Mesendoderm (in vitro differentiated cells): ENCODE measurements around the gene CDK16.

Source experiments
- DNase-seq: peaks from one replicate; pipeline ENCODE4 v3.0.0; 2013
- H2AK5ac ChIP-seq: 2 replicates; pipeline ENCODE4 v1.6.1; 2013; ENCODE audit warnings: low read length, inconsistent platforms
- H2BK120ac ChIP-seq: 2 replicates; pipeline ENCODE4 v1.6.1; 2013; ENCODE audit warnings: low read depth, mild to moderate bottlenecking, low read length, moderate library complexity, mixed read lengths
- H2BK15ac ChIP-seq: replicated peaks from 2 replicates; pipeline ENCODE4 v1.6.1; 2013; ENCODE audit warnings: low read depth, mild to moderate bottlenecking, moderate library complexity
- H2BK5ac ChIP-seq: 2 replicates; pipeline ENCODE4 v1.6.1; 2013; ENCODE audit warnings: low read length, inconsistent platforms
- H3K18ac ChIP-seq: 2 replicates; pipeline ENCODE4 v1.6.1; 2013; ENCODE audit warnings: mild to moderate bottlenecking, low read length, mixed read lengths
- H3K23ac ChIP-seq: one replicate; pipeline ENCODE4 v1.6.1; 2013; ENCODE audit warnings: low read length
- H3K27ac ChIP-seq: 2 replicates; pipeline ENCODE4 v1.5.1; 2013; ENCODE audit warnings: low read depth, mild to moderate bottlenecking, inconsistent platforms, low read length, moderate library complexity
- H3K27me3 ChIP-seq: 2 replicates; pipeline ENCODE4 v1.6.1; 2013; ENCODE audit warnings: low read length, control low read depth, mild to moderate bottlenecking, inconsistent platforms; ENCODE audit not compliant: insufficient read depth, poor library complexity
- H3K36me3 ChIP-seq: 2 replicates; pipeline ENCODE4 v1.6.1; 2013; ENCODE audit warnings: low read length, inconsistent platforms; ENCODE audit not compliant: control insufficient read depth, insufficient read depth
- H3K4ac ChIP-seq: one replicate; pipeline ENCODE4 v1.6.1; 2013; ENCODE audit warnings: low read depth, mild to moderate bottlenecking, low read length, moderate library complexity
- H3K4me1 ChIP-seq: 2 replicates; pipeline ENCODE4 v1.6.1; 2013; ENCODE audit warnings: low read depth, low read length, inconsistent platforms; ENCODE audit not compliant: control insufficient read depth
- H3K4me2 ChIP-seq: 2 replicates; pipeline ENCODE4 v1.6.1; 2013; ENCODE audit warnings: low read length
- H3K4me3 ChIP-seq: 2 replicates; pipeline ENCODE4 v1.5.1; 2013; ENCODE audit warnings: mild to moderate bottlenecking, low read length
- H3K56ac ChIP-seq: one replicate; pipeline ENCODE4 v1.6.1; 2013; ENCODE audit warnings: low read length
- H3K79me1 ChIP-seq: 2 replicates; pipeline ENCODE4 v1.6.1; 2013; ENCODE audit warnings: low read length, inconsistent platforms
- H3K79me2 ChIP-seq: 2 replicates; pipeline ENCODE4 v1.6.1; 2013; ENCODE audit warnings: mild to moderate bottlenecking, low read length; ENCODE audit not compliant: control insufficient read depth, insufficient read depth
- H3K9ac ChIP-seq: 2 replicates; pipeline ENCODE4 v1.6.1; 2013; ENCODE audit warnings: low read length, inconsistent platforms
- H4K5ac ChIP-seq: one replicate; pipeline ENCODE4 v1.6.1; 2013; ENCODE audit warnings: low read length
- H4K8ac ChIP-seq: one replicate; pipeline ENCODE4 v1.6.1; 2013; ENCODE audit warnings: low read depth, mild to moderate bottlenecking, control low read depth, low read length, moderate library complexity
- WGBS: extraction: QIAGEN DNeasy Blood & Tissue Kit; methylation state at CpG from one replicate; pipeline ENCODE4 v1.1.7; 2013; ENCODE audit warnings: low lambda C conversion rate, missing lambda C conversion rate; ENCODE audit not compliant: insufficient coverage; ENCODE audit errors: extremely low coverage; 5-methylcytosine and 5-hydroxymethylcytosine counted together

CDK16 gene

DNA sequence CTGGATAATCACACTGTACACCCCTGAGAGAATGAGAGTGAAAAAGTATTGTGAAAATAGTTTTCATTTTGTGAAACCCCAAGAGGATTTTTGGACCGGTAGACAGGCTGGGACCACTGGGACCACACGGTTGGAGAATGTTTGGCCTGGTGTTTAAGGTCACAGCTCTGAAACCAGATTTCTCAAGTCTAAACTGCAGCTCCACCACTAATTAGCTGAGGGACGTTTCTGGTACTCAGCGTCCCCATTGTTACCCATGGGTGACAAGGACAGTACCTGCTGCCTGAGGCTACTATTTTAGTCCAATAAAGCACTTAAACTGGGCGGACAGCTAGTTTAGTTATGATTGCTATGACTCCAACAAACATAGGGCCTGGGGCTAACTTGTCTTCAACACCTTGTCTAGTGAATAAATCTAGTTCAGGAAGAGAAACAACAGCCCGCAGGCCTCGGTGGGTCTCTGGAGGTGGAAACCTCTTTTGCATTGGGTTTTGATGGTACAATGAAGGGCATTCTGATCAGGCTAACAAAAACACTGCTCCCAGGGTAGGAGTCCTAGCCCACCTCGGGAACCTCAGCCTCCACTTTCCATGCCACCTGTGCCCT is 13.8 kb downstream of the CDK16 start:
- no CpG with 5 or more reads among the region's 8 CpGs for WGBS
- H3K56ac ChIP-seq = peak overlapping the region; percentile 95
- no peaks in the 10 kb centered on the region for H3K79me1 ChIP-seq
- no peak overlapping the region for H2BK15ac ChIP-seq
- no peak overlapping the region for H4K5ac ChIP-seq
- no peak overlapping the region for H2BK5ac ChIP-seq
- H3K4me3 ChIP-seq = no peak overlapping the region
- no peak overlapping the region for H4K8ac ChIP-seq
- H3K4me2 ChIP-seq = no peak overlapping the region
- no peak overlapping the region for H2BK120ac ChIP-seq
- no peak overlapping the region for H3K23ac ChIP-seq
- H3K4me1 ChIP-seq = no peaks in the 10 kb centered on the region
- peak overlapping the region; percentile 93 for H3K27ac ChIP-seq
- peak overlapping the region; percentile 70 for H3K4ac ChIP-seq
- peak overlapping the region; percentile 87 for H3K9ac ChIP-seq
- no peak overlapping the region for H3K18ac ChIP-seq
- H2AK5ac ChIP-seq = no peak overlapping the region
- H3K36me3 ChIP-seq = peaks cover 2% of the 10 kb centered on the region
- DNase-seq = no peak
- H3K79me2 ChIP-seq = peaks cover 12% of the 10 kb centered on the region
- H3K27me3 ChIP-seq = no peaks in the 10 kb centered on the region

DNA sequence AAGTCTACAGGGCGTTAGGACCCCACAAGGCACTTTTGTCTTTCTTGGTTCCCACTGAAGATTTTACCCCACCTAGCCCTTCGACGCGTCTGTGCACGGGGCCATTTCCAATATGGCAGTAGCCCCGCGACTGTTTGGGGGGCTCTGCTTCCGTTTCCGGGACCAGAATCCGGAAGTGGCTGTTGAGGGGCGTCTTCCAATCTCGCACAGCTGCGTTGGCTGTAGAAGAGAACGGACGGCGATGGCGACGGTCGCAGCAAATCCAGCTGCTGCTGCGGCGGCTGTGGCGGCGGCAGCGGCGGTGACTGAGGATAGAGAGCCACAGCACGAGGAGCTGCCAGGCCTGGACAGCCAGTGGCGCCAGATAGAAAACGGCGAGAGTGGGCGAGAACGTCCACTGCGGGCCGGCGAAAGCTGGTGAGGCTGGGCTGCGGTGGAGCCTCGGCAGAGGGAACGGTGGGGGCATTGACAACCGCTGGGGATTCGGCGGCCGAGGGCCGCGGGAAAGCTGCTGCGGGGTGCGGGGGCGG is 14.4 kb downstream of the CDK16 start, which contains the start of gene USP11:
USP11 (plus strand) TSS at position 207 of the 530 bp plus-strand sequence; CDS start at position 242, 35 bp downstream.
- no peak within 1 kb of the TSS for H3K4me2 ChIP-seq
- H2BK15ac ChIP-seq = no peak within 1 kb of the TSS
- H3K27ac ChIP-seq = peak within 1 kb of the TSS; percentile 93
- no peak within 1 kb of the TSS for H2AK5ac ChIP-seq
- no peak within 1 kb of the TSS for H2BK5ac ChIP-seq
- DNase-seq = peak; percentile 57
- H3K79me2 ChIP-seq = peaks cover 12% of the 10 kb centered on the region
- peak within 1 kb of the TSS; percentile 95 for H3K56ac ChIP-seq
- no peak within 1 kb of the TSS for H3K23ac ChIP-seq
- H3K36me3 ChIP-seq = peaks cover 2% of the 10 kb centered on the region
- no CpG with 5 or more reads among the region's 46 CpGs for WGBS
- no peaks in the 10 kb centered on the region for H3K79me1 ChIP-seq
- H4K5ac ChIP-seq = no peak within 1 kb of the TSS
- H3K9ac ChIP-seq = peak within 1 kb of the TSS; percentile 87
- H3K18ac ChIP-seq = peak within 1 kb of the TSS; percentile 76
- H3K4me3 ChIP-seq = peak within 1 kb of the TSS; percentile 72
- H3K4me1 ChIP-seq = no peaks in the 10 kb centered on the region
- H3K4ac ChIP-seq = peak within 1 kb of the TSS; percentile 79
- no peaks in the 10 kb centered on the region for H3K27me3 ChIP-seq
- no peak within 1 kb of the TSS for H2BK120ac ChIP-seq
- H4K8ac ChIP-seq = no peak within 1 kb of the TSS

DNA sequence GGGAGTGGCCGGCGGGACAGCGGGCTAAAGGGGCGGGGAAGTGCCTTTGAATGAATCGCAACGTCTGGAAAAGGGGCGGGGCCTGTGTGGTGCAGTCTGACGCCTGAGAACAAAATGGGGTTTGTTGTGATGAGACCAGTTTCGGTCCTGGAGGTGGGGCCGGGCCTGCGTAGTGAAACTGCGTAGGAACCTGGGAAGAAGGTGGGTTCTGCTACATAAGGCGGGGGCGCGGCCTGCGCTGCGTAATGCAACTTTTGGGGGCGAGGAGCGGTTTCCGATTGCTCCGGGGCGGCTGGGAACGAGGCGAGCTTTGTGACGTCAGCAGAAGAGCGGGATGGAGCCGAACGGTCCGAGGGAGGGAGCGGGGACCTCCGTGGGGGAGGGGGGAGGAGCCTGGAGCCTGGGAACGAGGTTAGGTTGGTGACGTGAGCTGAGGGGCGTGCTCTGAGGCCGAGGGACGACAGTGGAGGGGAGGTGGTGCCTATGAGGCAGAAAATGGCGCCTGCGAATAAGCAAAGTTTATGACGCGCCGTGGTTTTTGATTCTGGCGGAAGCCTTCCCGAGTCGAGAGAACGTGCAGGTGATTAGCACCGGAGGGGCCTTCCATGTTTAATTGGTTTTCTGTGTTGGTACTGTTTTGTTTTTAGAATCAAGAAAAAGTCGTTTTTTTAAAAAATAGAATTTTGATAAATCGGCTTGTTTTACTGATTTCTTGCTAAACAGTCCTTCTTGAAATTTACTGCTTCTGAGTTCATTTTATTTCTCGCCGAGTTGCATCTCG is 15.0 kb downstream of the CDK16 start:
- H3K18ac ChIP-seq = peak overlapping the region; percentile 53
- H4K5ac ChIP-seq = no peak overlapping the region
- peak; percentile 95 for DNase-seq
- peak overlapping the region; percentile 72 for H3K4me3 ChIP-seq
- peak overlapping the region; percentile 93 for H3K27ac ChIP-seq
- H2BK5ac ChIP-seq = no peak overlapping the region
- no peaks in the 10 kb centered on the region for H3K4me1 ChIP-seq
- no peaks in the 10 kb centered on the region for H3K27me3 ChIP-seq
- H3K4ac ChIP-seq = peak overlapping the region; percentile 24
- no peak overlapping the region for H3K4me2 ChIP-seq
- no peak overlapping the region for H2BK120ac ChIP-seq
- WGBS = no CpG with 5 or more reads among the region's 51 CpGs
- H4K8ac ChIP-seq = no peak overlapping the region
- peak overlapping the region; percentile 53 for H3K9ac ChIP-seq
- peaks cover 12% of the 10 kb centered on the region for H3K79me2 ChIP-seq
- H2AK5ac ChIP-seq = no peak overlapping the region
- peaks cover under 1% of the 10 kb centered on the region for H3K36me3 ChIP-seq
- peak overlapping the region; percentile 85 for H3K56ac ChIP-seq
- H3K23ac ChIP-seq = no peak overlapping the region
- H2BK15ac ChIP-seq = no peak overlapping the region
- no peaks in the 10 kb centered on the region for H3K79me1 ChIP-seq

DNA sequence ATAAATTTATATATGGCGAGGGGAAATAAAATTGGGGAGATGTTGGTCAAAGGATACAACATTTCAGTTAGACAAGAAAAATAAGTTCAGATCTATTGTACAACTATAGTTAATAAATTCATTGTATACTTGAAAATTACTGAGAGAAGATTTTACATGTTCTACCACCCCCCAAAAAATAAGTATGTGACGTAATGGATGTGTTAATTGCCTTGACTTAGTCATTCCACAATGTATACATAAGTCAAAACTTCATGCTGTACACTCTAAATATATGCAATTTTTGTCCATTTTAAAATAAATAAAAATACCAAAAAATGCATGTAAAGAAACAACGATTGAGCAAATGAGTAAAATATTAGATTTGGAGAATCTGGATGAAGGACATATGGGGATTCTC is 16.1 kb downstream of the CDK16 start:
- Histone ChIP-seq H2AK5ac (no peak overlapping the region), H3K23ac (no peak overlapping the region), H3K56ac (no peak overlapping the region), H3K79me1 (peaks cover 2% of the 10 kb centered on the region), H2BK15ac (no peak overlapping the region), H3K27ac (no peak overlapping the region), H3K27me3 (no peaks in the 10 kb centered on the region), H3K79me2 (peaks cover 12% of the 10 kb centered on the region), H3K4me2 (no peak overlapping the region), H3K4ac (no peak overlapping the region), H2BK5ac (no peak overlapping the region), H3K18ac (no peak overlapping the region), H3K36me3 (no peaks in the 10 kb centered on the region), H2BK120ac (no peak overlapping the region), H3K4me1 (no peaks in the 10 kb centered on the region), H3K4me3 (no peak overlapping the region), H3K9ac (no peak overlapping the region), H4K8ac (no peak overlapping the region), H4K5ac (no peak overlapping the region)
- DNase-seq = no peak
- WGBS = no CpG with 5 or more reads among the region's 3 CpGs

DNA sequence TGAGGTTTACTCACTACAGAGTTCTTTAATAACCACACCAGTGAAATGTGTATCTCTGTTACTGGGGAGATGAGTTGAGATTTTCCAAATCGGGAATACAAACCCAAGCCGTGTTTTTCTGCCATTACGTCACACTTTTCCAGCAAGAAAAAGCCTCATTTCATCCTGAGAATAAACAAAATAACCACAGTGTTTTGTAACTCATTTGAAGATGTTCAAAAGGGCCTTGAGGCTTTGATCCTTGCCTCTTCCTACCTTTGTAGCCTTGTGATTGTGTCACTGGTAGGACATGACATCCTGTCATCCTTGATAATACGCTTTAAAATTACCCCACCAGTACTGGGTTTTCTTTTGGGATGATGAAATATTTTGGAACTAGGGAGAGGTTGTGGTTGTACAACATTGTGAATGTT is 17.2 kb downstream of the CDK16 start:
- H2BK120ac ChIP-seq = no peak overlapping the region
- peaks cover 12% of the 10 kb centered on the region for H3K79me2 ChIP-seq
- H2BK5ac ChIP-seq = no peak overlapping the region
- no peak overlapping the region for H3K4me3 ChIP-seq
- no peak overlapping the region for H3K4ac ChIP-seq
- H3K9ac ChIP-seq = no peak overlapping the region
- no peaks in the 10 kb centered on the region for H3K36me3 ChIP-seq
- H2BK15ac ChIP-seq = no peak overlapping the region
- H3K56ac ChIP-seq = no peak overlapping the region
- no peak for DNase-seq
- no peaks in the 10 kb centered on the region for H3K27me3 ChIP-seq
- H3K79me1 ChIP-seq = peaks cover 2% of the 10 kb centered on the region
- WGBS = no CpG with 5 or more reads among the region's 4 CpGs
- no peak overlapping the region for H3K18ac ChIP-seq
- no peak overlapping the region for H4K8ac ChIP-seq
- no peak overlapping the region for H3K23ac ChIP-seq
- no peak overlapping the region for H2AK5ac ChIP-seq
- H3K27ac ChIP-seq = no peak overlapping the region
- H4K5ac ChIP-seq = no peak overlapping the region
- no peak overlapping the region for H3K4me2 ChIP-seq
- no peaks in the 10 kb centered on the region for H3K4me1 ChIP-seq
